Activated T-cell treated with anti-CD3 and anti-CD28 coated beads, Interleukin-2, amount 50 U/mL, for 1 hour (primary cell): Measurements from ENCODE around the gene PHLDB1.
A peak's percentile ranks its signal among the peaks of the same experiment; 100 is the strongest.

ENCODE experiments used
- DNase-seq: peaks from one replicate; pipeline ENCODE4 v3.0.0-alpha.2; 2020

PHLDB1 gene

DNA sequence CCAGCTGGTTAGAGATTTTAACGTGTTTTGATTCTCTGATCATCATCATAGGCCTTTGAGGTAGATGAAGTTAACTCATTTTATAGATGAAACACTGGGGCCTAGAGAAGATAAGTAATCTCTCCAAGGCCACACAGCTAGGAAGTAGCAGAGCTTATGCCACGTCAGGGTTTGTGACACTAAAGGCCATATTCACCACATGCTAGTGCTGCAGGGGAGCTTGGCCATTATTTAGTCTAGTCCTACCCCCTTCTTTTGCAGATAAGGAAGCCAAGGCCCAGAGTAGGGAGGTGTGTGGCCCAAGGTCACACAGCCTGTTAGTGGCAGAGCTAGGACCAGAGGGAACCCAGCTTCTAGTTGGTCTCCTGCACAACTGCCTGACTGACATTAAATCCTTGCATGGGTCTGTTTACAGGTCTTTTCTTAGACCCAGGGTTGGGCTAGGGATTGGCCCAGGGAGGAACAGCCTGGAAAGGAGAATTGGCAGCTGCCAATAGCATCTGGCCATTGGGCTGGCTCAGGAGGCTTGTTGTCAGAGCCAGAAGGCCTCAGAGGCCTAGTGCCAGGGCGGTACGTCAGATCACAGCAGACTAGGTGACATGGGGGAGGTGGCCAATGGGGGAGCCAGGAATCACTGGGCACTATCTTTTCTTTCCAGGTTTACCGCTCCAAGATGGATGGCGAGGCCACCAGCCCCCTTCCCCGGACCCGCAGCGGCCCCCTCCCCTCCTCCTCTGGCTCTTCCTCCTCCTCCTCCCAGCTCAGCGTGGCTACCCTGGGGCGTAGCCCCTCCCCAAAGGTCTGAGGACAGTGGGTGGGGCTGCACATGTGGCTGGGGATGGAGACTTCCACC is 36.0 kb downstream of the PHLDB1 start:
- no peak for DNase-seq

DNA sequence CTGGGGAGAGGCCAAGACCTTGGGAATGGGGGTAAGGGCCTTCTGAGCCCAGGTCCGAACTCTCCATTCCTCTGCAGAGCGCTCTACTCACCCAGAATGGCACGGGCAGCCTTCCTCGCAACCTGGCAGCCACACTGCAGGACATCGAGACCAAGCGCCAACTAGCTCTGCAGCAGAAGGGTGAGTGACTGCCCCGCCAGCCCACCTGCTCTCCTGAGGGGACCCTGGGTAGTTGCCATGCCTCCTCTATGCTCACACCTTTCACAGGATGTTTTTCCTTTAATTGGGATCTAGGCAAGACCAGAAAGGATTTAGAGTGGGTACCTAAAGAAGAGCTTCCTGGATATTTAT is 36.6 kb downstream of the PHLDB1 start:
- DNase-seq, result no peak

DNA sequence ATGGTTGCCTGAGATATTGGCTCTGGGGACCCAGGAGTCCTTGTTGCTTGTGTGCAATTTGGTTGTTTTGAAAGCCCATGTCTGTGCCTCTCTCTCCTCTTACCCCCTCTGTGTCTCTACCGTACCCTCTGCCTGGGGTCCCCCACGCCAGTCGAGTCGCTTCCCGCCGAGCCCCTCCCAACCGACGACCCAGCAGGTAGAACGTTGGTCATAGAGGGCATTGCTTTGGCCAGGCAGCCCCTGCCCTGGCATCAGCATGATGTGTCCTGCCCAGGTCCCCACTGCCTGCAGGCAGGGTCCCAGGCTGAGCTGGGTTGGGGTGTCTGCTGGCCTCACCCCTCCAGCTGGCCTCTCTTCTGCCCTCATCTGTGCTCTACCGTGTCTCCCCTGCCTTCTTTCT is 37.1 kb downstream of the PHLDB1 start:
- no peak for DNase-seq

DNA sequence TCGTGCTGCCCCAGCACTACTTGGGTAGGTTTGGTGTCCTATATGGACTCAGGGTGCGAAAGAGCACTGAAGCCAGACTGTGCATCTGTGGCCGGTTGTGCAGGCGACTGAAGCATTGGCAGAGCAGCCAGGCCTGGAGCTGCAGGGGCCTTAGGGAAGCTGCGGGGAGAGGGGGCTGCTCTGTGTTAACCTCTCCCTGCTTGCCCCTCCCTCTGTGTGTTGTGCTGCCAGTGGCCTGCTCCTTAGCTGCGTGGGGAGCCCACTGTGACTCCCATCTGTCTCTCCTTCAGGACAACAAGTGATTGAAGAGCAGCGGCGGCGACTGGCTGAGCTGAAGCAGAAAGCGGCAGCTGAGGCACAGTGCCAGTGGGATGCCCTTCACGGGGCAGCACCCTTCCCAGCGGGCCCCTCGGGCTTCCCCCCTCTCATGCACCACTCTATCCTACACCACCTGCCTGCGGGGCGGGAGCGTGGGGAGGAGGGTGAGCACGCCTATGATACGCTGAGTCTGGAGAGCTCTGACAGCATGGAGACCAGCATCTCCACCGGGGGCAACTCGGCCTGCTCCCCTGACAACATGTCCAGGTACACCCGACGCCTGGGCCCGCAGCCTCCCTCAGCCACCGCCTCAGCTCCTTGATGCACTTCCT is 37.8 kb downstream of the PHLDB1 start:
- DNase-seq, result no peak

DNA sequence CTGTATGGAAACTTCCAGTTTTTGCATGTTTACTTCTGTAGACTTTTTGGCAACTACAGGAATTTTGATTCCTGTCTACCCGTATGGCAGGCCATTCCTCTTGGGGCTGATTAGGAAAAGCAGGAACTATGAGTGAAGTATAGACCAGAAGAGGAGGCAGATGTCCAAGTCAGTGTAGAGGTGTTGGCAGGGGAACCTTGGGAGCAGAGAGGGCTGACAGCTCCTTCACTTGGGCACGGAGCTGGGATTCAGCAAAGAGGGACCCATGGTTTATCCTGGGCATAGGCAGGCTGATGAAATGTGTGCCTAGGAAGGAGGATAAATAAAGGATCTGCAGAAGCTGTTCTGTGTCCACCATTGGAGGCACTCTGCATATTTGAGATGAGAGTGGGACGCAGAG is 39.0 kb downstream of the PHLDB1 start:
- no peak for DNase-seq

DNA sequence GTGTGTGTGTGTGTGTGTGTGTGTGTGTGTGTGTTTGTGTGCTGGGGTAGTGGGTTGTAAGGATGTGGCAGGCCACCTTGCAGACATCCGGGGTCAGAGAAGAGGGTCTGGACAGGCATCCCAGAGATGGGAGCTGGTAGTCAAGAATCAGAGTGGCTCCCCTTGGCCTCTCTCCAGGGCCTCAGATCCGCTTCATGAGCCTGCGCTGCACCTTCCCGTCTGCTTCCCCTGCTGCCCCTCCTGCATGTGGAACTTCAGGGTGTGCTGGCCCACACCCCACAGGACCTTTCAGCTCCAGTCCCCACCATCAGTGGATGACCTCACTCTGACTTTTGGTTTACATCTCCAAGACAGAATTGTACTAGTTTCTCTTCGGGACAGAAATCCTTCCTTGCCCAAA is 40.9 kb downstream of the PHLDB1 start:
- DNase-seq, result no peak

DNA sequence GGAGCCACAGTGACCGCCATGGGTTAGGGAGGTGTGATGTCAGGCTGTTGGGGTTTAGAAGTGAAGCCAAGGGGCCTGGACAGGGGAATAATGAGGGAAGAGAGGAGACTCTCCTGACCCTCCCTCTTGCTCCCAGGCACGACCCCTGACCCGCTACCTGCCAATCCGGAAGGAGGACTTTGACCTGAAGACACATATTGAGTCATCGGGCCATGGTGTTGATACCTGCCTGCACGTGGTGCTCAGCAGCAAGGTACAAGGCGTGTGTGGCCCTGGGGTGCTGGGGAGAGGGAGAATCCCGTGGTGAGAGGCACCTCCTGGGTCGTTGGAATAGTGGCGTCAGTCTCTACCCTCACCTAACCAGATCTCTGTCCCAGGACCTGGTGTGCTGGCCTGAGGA is 42.5 kb downstream of the PHLDB1 start:
- DNase-seq, result no peak

DNA sequence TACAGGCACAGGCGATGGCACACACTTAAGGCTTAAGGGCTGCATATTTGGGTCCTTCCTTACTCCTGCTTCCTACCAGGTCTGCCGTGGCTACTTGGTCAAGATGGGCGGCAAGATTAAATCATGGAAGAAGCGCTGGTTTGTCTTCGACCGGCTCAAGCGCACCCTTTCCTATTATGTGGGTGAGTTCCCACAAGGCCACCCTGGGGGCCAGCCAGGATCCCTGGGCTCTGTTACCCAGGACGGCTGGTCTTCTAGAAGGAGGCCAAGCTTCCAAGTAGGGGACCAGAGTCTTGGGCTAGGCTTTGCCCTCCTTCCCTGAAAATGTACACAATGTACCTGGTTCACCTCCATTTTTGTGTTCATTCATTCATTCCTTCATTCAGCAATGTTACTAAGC is 43.0 kb downstream of the PHLDB1 start:
- DNase-seq, result no peak

DNA sequence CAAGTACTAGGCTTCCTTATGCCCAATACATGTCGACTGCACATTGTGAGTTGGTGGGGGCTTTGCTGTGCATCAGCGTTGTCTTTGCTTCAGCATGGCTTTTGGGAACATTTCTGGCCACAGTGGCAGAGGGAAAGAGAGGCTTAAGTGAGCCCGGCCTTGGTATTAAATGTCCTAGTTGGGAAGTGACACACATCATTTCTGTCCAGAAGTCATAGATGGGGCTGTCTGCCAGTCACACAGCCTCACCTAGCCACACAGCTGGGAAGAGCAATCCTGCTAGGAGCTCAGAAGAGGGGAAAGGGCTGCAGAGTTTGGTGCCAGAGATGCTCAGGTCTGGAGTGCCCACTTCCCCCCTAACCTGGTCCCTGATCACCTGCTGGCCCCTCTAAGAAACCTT is 44.4 kb downstream of the PHLDB1 start:
- DNase-seq, result no peak

DNA sequence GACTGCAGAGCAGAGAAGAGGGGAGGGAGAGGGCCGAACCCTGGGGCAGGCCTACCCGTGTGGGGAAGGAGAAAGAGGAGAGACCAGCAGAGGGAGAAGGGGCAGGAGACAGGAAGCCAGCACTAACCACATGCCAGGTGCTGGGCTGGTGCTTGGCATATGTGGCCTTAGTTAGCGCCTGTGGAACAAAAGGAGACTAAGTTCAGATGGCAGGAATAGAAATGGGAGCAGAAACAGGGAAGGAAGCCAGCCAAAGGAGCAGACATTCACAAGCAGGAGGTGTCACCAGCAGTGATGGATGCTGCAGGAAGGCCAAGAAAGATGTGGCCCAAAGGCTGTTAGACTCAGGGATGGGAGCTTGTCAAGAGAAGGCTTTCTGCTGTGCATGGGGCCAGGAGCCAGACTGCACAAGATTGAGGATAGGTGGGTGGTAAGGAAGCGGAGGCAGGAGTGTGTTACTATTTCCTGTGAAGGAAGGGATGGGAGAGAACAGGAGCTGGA is 45.3 kb downstream of the PHLDB1 start:
- no peak for DNase-seq

DNA sequence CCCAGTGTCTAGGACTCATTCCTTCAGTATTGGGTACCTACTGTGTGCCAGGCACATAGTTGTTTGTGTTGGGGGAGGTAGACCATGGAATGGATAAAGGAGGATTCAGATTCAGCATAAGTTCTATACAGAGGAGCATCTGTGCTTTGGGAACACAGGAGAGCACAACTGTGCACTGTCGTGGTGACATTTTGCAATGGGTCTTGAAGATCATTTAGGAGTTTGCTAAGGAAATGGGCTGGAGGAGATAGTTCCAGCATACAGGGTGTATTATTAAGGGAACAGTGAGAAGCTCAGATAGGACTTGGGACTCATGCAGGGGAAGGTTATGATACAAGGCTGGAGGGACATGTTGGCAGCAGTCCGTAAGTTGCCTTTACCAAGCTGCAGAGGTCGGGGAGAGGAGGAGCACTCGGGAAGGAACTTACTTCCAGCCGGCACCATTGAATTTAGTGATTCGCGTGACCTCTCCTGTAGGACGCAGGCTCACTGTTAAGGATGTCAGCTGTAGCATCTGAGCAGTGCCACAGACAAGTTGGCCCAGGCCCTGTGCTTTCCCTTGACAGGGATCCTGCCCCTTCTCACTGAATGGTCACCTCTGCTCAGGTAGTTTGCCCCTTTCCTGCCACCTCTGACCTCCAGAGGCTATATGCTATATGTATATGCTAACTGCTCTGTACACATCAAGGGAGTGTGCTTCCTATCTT is 46.4 kb downstream of the PHLDB1 start:
- no peak for DNase-seq

DNA sequence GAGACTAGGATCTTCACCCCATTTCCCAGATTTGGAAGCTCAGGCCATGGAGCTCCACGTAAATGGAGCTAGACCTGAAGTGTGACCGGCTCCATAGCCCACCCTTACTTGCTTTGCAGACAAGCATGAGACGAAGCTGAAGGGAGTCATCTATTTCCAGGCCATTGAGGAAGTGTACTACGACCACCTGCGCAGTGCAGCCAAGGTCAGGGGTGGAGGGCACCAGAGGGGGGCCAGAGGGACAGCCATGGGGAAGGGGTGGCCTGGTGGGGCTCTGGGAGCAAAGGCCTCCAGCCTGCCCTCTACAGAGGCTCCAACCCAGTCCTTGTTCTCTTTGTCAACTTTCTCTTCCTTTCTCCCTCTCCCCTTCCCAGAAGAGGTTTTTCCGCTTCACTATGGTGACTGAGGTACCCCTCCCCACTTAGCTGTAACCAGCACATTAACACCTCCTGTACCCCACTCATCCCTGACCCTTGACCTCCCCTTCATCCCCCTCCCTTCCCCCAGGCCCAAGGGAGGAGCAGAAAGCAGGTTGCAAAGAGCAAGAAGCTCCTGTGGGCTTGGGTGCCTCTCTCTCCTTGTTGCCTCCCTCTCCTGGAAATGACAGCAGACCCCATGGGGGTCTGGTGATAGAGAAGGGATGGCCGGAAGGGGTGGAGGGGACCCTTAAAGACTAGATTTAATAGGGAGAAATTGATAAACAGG is 48.2 kb downstream of the PHLDB1 start:
- DNase-seq, result no peak

DNA sequence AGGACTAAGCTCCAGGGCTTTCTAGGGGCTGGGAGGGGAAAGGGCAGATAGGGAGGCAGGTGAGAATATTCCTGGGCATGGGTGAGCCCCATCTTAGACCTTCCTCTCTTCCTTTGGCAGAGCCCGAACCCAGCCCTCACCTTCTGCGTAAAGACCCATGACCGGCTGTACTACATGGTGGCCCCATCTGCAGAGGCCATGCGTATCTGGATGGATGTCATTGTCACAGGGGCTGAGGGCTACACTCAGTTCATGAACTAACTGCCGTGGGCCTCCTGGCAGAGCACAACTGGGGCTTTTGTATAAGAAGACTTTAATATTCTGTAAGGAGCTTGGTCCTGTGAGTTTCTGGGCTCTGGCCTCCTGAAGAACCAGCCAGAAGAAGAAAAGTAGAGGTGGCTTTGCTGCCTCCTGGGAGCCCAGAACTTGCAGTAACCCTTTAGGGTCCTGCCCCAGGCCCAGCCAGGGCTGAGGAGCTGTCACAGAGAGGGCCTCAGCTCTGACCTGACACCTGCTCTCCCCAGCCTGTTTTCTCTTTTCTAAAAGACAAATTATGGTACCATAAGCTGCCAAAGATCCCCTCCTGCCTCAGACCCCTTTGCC is 49.2 kb downstream of the PHLDB1 start:
- DNase-seq, result no peak

DNA sequence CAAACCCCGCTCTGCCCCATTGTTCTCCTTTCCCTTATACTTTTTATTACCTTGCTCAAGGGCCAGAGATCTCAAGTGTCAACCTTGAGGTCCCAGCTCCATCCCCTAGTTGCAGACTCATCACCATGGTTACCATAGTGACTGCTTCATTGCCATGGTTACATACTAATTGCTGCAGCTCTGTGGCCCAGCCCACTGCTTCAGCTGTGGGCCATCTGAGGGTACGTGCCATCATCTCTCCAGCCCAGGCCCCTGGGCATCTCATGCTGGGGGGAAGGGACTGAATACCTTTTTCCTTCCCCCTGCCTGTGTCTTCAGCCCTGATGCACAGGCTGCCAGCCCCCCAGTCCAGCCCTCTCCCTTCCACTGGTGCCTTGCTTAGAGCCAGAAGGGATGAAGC is 49.8 kb downstream of the PHLDB1 start:
- no peak for DNase-seq

DNA sequence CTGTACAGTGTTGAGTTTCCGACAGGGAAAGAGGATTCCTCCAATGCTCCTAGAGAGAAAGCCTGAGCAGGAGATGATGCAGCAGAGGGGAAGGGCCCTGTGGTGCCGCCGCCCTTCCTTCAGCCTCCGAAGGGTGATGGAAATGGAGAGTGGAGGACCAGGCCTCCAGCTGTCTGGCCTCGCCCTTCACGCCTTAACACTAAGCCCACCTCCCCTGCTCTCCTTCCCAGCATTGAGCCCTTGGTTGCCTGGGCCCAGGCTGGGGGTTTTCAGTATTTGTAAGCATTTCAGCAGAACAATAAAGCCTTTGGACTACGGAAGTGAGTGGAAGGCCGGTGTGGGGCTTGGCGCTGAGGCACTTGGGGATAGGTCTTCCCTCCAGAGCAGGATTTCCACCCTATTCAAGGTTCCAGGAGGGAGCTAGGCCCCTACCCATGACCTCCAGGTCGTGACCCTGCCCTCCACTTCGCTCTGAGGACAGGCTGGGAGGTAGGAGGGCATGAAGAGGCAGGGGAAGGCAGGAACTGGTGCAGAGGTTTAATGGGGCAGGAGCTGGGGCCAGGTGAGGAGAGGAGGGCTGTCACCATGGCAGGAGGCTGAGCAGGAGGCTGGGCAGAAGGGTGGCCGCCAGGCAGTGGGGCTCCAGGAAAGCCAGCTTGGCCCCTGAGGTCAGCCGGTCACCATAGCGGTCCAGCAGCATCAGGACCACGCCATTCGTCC is 50.5 kb downstream of the PHLDB1 start:
- no peak for DNase-seq

DNA sequence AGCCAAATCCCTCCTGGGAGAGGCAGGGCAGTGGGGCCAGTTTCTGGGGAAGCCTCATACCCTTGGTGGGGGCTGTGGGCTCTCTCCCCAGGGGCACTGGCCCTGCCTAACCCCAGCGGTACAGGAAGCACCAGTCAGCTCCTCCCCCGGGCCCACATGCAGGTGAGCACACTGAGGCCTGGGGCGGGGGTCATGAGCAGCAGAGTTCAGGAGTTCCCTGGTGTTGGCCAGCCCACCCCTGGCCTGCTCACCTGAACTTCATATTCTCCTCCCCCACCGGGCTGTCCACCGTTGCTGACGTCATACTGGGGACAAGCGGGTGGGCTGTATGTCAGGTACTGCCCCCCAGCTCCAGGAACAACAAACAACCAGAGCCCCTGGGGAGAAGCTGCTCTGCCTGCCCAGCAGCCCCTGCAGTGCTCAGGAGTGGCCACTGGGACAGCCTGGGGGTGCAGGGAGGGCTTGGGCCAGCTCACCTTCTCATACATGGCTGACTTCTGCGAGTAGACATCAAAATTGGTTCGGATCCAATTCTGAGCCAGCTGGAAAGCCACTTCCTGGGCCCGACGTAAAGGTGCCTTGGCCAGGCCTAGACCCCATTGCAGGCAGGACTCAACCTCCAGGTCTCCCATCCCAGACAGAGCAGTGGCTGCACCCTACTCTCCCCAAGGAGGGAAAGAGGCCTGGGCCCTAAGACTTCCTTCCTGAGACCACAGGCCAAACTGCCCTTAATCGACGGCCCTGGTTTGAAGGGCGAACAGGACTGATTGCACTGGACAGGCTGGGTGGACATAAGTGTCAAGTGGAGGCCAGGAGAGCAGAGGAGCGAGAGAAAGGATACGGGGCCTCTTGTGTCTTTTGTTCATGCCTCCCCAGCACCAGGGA is 51.3 kb downstream of the PHLDB1 start:
- no peak for DNase-seq

DNA sequence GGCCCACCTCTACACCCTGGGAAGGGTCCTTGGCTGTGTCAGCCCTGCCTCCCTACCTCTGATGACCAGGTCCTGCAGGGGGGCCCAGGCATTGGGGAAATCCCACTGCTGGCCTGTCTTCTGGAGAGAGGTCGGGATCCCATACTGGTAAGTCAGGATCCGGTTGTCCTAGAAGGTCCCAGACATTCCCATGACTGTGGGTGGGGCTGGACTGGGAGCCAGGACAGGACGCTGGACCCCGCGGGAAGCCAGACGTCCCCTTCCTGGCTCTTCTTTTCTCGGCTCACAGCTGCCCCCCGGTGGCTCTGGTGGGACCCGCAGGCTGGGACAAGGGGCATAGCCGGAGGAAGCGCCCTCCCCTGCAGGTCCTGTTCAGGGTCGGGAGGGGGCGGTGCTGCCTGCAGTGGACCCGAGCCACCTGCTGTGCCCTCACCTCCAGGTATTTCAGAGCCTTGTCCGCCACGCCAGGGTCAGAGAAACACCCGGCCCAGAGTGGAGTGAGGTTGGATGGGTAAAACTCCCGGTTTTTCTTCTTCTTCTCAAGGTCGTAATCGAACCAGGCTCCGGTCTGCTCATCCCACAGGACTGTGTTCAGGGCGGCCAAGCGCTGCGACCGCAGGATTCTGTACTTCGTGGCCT is 52.0 kb downstream of the PHLDB1 start:
- DNase-seq, result peak; percentile 92

DNA sequence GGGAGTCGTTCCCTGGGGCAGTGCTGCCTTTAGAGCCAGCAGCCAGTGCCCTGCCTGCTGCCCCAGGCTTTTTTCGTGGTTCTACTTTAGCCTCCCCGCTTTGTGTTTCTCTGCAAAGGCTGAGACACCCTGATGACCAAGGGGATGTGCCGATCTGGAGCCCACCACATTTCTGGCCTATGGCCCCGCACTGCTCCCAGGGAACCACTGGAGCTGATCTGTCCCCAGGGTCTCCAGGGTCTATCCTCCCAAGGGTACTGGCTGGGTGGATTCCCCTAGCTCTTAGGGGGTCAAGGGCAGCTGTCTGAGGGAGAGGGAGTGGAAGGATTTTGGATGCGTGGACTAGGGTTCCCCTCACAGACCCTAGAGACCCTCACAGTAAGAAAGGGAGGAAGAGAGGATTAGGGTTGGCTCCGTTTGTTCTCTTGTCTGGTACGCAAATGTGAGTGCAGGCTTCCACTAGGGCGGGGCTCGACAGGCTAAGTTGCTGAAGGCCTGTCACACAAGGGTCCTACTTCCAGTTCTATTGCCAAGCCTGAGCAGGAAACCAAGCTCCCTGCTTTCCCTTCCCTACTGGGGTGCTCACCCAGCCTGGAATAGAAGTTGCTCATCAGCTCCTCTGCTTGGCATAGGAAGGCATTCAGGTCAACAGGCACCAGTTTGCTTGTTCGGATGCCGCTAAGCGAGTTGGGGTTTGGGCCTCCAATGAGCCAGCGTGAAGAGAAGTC is 52.7 kb downstream of the PHLDB1 start:
- no peak for DNase-seq

DNA sequence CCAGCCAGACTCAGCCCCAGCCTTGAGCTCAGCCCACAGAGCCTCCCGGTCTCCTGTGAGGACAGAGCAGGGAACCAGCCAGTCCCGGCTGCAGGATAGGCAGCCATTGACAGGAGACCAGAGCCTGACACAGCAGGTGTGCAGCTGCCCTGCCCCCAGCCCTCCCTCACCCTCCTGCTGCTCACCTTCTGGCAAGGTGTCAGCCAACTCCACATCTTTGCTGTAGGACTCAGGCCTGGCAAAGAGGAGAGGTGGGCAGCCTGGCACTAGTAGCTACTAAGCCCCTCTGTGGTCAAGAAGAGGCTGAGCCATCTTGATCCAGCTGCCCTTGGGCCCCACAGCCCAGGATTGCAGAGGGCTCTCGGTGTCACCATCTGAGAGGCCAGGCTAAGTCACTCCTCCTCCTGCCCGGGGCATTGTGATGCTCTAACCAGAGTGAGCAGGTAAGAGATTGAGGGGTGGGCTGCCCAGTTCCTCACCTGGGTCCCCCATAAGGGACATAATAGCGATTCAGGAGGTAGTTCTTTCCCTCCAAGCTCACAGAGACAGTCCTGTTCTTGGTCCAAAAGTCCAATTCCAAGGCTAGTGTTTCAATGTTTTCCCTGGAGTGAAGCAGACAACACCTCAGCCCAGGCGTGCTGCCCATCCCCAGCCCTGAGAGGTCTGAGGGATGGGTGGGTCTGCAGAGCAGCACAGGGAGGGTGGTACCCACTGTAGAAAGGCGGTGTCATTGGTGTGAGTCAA is 53.4 kb downstream of the PHLDB1 start:
- DNase-seq, result no peak
